ENCODE measurements around the gene IDE.

The IDE gene

GRCh38 chr10:92562424-92562823, 11.5 kb downstream of the IDE start:
- no peak for DNase-seq

- DNase-seq = no peak
These were observed 14.8 kb downstream of the IDE start for GRCh38 chr10:92559046-92559445.

GRCh38 chr10:92553959-92554358, 19.9 kb downstream of the IDE start:
- DNase-seq = no peak

GRCh38 chr10:92552310-92552709, 21.6 kb downstream of the IDE start:
- no peak for DNase-seq

GRCh38 chr10:92550924-92551323, 23.0 kb downstream of the IDE start:
- DNase-seq = no peak

- DNase-seq = no peak
These were observed 26.2 kb downstream of the IDE start for GRCh38 chr10:92547676-92548075.

- DNase-seq = no peak
These were observed 28.3 kb downstream of the IDE start for GRCh38 chr10:92545556-92545955.

- peak; percentile 84 for DNase-seq
These were observed 29.6 kb downstream of the IDE start for GRCh38 chr10:92544296-92544695.

- DNase-seq = no peak
These were observed 31.4 kb downstream of the IDE start for GRCh38 chr10:92542458-92542857.

- DNase-seq = no peak
These were observed 32.3 kb downstream of the IDE start for GRCh38 chr10:92541583-92541982.

- no peak for DNase-seq
These were observed 35.5 kb downstream of the IDE start for GRCh38 chr10:92538231-92538958.

- DNase-seq = no peak
These were observed 42.9 kb downstream of the IDE start for GRCh38 chr10:92530891-92531535.

GRCh38 chr10:92530421-92530820, 43.5 kb downstream of the IDE start:
- DNase-seq = no peak

- no peak for DNase-seq
These were observed 46.2 kb downstream of the IDE start for GRCh38 chr10:92527716-92528115.

GRCh38 chr10:92523639-92524038, 50.3 kb downstream of the IDE start:
- DNase-seq = no peak

- peak; percentile 43 for DNase-seq
These were observed 56.7 kb downstream of the IDE start for GRCh38 chr10:92517034-92517655.

- DNase-seq = no peak
These were observed 65.0 kb downstream of the IDE start for GRCh38 chr10:92508866-92509265.

GRCh38 chr10:92506336-92506735, 67.6 kb downstream of the IDE start:
- DNase-seq = no peak

GRCh38 chr10:92505044-92505443, 68.8 kb downstream of the IDE start:
- no peak for DNase-seq

- no peak for DNase-seq
These were observed 71.5 kb downstream of the IDE start for GRCh38 chr10:92502296-92502808.

GRCh38 chr10:92493362-92493761, 80.5 kb downstream of the IDE start:
- DNase-seq = no peak

- no peak for DNase-seq
These were observed 81.1 kb downstream of the IDE start for GRCh38 chr10:92492748-92493240.

- DNase-seq = no peak
These were observed 83.5 kb downstream of the IDE start for GRCh38 chr10:92490387-92490786.

- DNase-seq = peak; percentile 98
These were observed 87.3 kb downstream of the IDE start for GRCh38 chr10:92486637-92487036.
